GM19455 (cell line): ENCODE results near the gene SLC24A3.

Experiments used
- ATAC-seq: cut with Tn5 transposase; IDR thresholded peaks from one replicate; pipeline ENCODE4 v1.9.1; 2021; ENCODE audit not compliant: unreplicated experiment

The SLC24A3 gene

GRCh38 chr20:19756761-19757486, 544.5 kb downstream of the SLC24A3 start:
- no peak for ATAC-seq

GRCh38 chr20:19757487-19758132, 545.2 kb downstream of the SLC24A3 start:
- ATAC-seq = no peak

- ATAC-seq = no peak
These were observed 545.7 kb downstream of the SLC24A3 start, which contains the start of gene RIN2 for GRCh38 chr20:19758133-19758500. TSS of gene RIN2 (plus strand) at chr20:19758258. CDS start at chr20:19889602, 131,344 bp downstream.

- ATAC-seq = no peak
These were observed 546.3 kb downstream of the SLC24A3 start for GRCh38 chr20:19758501-19759331.

- no peak for ATAC-seq
These were observed 547.9 kb downstream of the SLC24A3 start for GRCh38 chr20:19760371-19760721.

GRCh38 chr20:19761326-19761725, 548.9 kb downstream of the SLC24A3 start:
- no peak for ATAC-seq

- ATAC-seq = no peak
These were observed 549.4 kb downstream of the SLC24A3 start for GRCh38 chr20:19761841-19762240.

GRCh38 chr20:19764207-19764606, 551.8 kb downstream of the SLC24A3 start:
- no peak for ATAC-seq

GRCh38 chr20:19765266-19765665, 552.8 kb downstream of the SLC24A3 start:
- no peak for ATAC-seq

- ATAC-seq = no peak
These were observed 553.5 kb downstream of the SLC24A3 start for GRCh38 chr20:19765913-19766312.

- no peak for ATAC-seq
These were observed 554.6 kb downstream of the SLC24A3 start for GRCh38 chr20:19767070-19767469.

GRCh38 chr20:19768325-19768842, 555.9 kb downstream of the SLC24A3 start:
- no peak for ATAC-seq

GRCh38 chr20:19769507-19769906, 557.1 kb downstream of the SLC24A3 start:
- ATAC-seq = no peak

GRCh38 chr20:19770375-19770774, 557.9 kb downstream of the SLC24A3 start:
- no peak for ATAC-seq

GRCh38 chr20:19771031-19771430, 558.6 kb downstream of the SLC24A3 start:
- no peak for ATAC-seq
